ENCODE measurements around the gene HIVEP3. TPM values are rescaled to one million over a fixed set of nuclear protein-coding genes. Genes with fewer than 3 reads are reported as not detected.

The HIVEP3 gene
- total RNA-seq, 4 donors from 2014 or later = 1.4 to 3.0 (median 2.3) TPM

- no peak for TF ChIP-seq POLR2A (IDR thresholded peaks at IDR 0.05; ENCODE audit: low read depth)
- TF ChIP-seq CTCF (IDR thresholded peaks at IDR 0.05) = peak in 1 of 3 experiments; percentile 23
- no peaks in the 10 kb centered on the region for H3K27me3 ChIP-seq
- no peaks in the 10 kb centered on the region for H3K9me3 ChIP-seq
- intact Hi-C loops (cut with DNase I) = no loop called here
- H3K27ac ChIP-seq (replicated peaks in 1 of 4) = no peak overlapping the region
- peaks cover 0 to 16% (median 3%) of the 10 kb centered on the region in 4 donors for H3K36me3 ChIP-seq
- no peak overlapping the region for H3K4me3 ChIP-seq
- peaks cover 18 to 23% (median 21%) of the 10 kb centered on the region in 4 donors for H3K4me1 ChIP-seq
- DNase-seq (ENCODE audit: extremely low spot score) = no peak
- 85% methylated on average over 8 of the region's 17 CpGs for whole genome bisulfite sequencing
Observed at GRCh38 chr1:41513383-41513735, 405.4 kb downstream of the HIVEP3 start.

GRCh38 chr1:41512701-41513382 is 405.9 kb downstream of the HIVEP3 start:
- H3K4me1 ChIP-seq = peaks cover 18 to 23% (median 21%) of the 10 kb centered on the region in 4 donors
- no peak for DNase-seq (ENCODE audit: extremely low spot score)
- no peak for TF ChIP-seq POLR2AphosphoS5 (IDR thresholded peaks at IDR 0.05)
- no peak for TF ChIP-seq EP300 (IDR thresholded peaks at IDR 0.05)
- TF ChIP-seq CTCF (IDR thresholded peaks at IDR 0.05) = no peak
- no peak for TF ChIP-seq POLR2A (IDR thresholded peaks at IDR 0.05; ENCODE audit: low read depth)
- no peak overlapping the region for H3K4me3 ChIP-seq
- H3K27ac ChIP-seq (replicated peaks in 1 of 4) = no peak overlapping the region
- H3K27me3 ChIP-seq = no peaks in the 10 kb centered on the region
- no peaks in the 10 kb centered on the region for H3K9me3 ChIP-seq
- intact Hi-C loops (cut with DNase I) = no loop called here
- H3K36me3 ChIP-seq = peaks cover 0 to 16% (median 3%) of the 10 kb centered on the region in 4 donors
- 97% methylated on average over 7 of the region's 27 CpGs for WGBS

DNA sequence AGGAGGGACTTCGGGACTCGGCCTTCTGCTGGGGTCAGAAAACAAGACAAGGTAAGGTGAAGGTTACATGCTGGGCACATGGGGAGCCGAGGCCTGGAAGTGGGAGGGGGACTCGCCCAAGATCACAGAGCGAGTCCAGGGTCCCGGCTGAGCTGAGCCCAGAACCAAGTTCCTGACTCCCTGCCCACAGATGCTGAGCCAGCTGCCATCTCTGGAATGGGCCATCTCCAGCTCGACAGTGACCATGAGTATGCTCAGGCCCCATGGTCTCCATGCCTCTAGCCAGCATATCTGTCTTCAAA is 407.5 kb downstream of the HIVEP3 start:
- H3K4me1 ChIP-seq = peaks cover 8 to 14% (median 10%) of the 10 kb centered on the region in 4 donors
- H3K27ac ChIP-seq (replicated peaks in 1 of 4) = no peak overlapping the region
- WGBS = 96% methylated on average over 6 of the region's 7 CpGs
- TF ChIP-seq POLR2A (IDR thresholded peaks at IDR 0.05; ENCODE audit: low read depth) = no peak
- no peak for TF ChIP-seq POLR2AphosphoS5 (IDR thresholded peaks at IDR 0.05)
- TF ChIP-seq CTCF (IDR thresholded peaks at IDR 0.05) = no peak
- TF ChIP-seq EP300 (IDR thresholded peaks at IDR 0.05) = no peak
- H3K9me3 ChIP-seq = no peaks in the 10 kb centered on the region
- H3K4me3 ChIP-seq = no peak overlapping the region
- H3K27me3 ChIP-seq = no peaks in the 10 kb centered on the region
- peaks cover 0 to 16% (median 3%) of the 10 kb centered on the region in 4 donors for H3K36me3 ChIP-seq
- DNase-seq (ENCODE audit: extremely low spot score) = no peak
- intact Hi-C loops (cut with DNase I) = no loop called here

DNA sequence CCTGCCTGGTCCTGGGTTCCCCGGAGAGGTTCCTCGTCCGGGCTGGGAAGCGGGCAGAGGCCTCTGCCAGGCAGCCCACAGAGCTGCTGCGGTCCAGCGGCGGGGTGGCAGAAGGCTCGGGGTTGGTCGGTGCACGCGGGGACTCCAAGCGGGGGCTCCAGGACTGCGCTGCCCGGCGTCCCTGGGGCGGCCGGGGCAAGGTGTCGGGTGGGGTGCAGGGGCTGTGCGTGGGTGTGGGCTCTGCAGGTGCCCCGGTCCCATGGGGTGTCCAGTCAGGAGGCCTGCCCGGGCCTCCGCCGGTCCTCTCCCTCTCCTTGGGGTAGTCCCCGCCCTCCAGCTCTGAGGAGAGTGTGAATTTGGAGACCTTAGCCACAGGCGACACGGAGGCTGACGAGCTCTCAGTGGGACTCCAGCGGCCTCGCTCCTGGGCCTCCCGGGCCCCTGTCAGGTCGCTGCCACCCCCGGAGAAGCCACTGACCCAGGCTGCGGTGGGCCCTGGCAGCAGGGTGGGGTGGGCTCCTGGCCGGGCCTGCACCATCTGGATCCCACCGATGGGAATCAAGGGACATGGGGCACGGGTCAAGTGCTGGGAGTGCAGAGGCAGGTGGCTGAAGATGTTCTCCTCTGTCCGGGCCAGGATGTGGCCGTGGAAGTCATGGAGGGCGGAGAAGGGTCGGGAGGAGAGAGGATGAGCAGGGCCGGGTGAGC is 408.0 kb downstream of the HIVEP3 start:
- Histone ChIP-seq H3K36me3 (peaks cover 0 to 16% (median 3%) of the 10 kb centered on the region in 4 donors), H3K9me3 (no peaks in the 10 kb centered on the region), H3K27ac (replicated peaks in 1 of 4) (no peak overlapping the region), H3K4me1 (peaks cover 4 to 9% (median 6%) of the 10 kb centered on the region in 4 donors), H3K27me3 (no peaks in the 10 kb centered on the region), H3K4me3 (no peak overlapping the region)
- intact Hi-C loops (cut with DNase I) = no loop called here
- WGBS = 97% methylated on average over 32 of the region's 41 CpGs
- TF ChIP-seq CTCF (IDR thresholded peaks at IDR 0.05) = no peak
- DNase-seq (ENCODE audit: extremely low spot score) = no peak
